Panc1 (cell line): ENCODE data around the gene ZNF784. TPM values are rescaled to one million over a fixed set of nuclear protein-coding genes. Genes with fewer than 3 reads are reported as not detected.

ENCODE experiments used
- ATAC-seq: fragments of 200-7000 bp; cut with Tn5 transposase; 2 replicates; pipeline ENCODE4 v1.9.1; 2020; ENCODE audit warnings: mild to moderate bottlenecking, moderate library complexity
- BruUV-seq: library from RNA; stranded (reverse); fragments of 400-500 nt; replicated peaks from 2 replicates; lab custom pipeline; 2021; lab: Mats Ljungman, UMichigan
- CTCF ChIA-PET: fragments of 300-600 bp; sonication (Branson Sonifier 250); formaldehyde crosslinking; loops from one replicate; lab custom pipeline; 2022; ENCODE audit warnings: antibody characterized with exemption; lab: Charles Lee
- POLR2A ChIA-PET: fragments of 300-600 bp; sonication (Branson Sonifier 250); formaldehyde crosslinking; loops from one replicate; lab custom pipeline; 2022; ENCODE audit warnings: antibody characterized with exemption; lab: Charles Lee
- DNase-seq: peaks from one replicate; pipeline ENCODE4 v3.0.0-alpha.2; 2010; ENCODE audit warnings: low read depth, low spot score
- H3K27ac ChIP-seq: 2 replicates; pipeline ENCODE4 v1.5.1; 2011; ENCODE audit warnings: mild to moderate bottlenecking, low read length, inconsistent platforms
- H3K27me3 ChIP-seq: fragments of 200-500 bp; sonication (Bioruptor generic); 2 replicates; pipeline ENCODE4 v1.6.0; 2014; ENCODE audit warnings: low read length, inconsistent platforms; ENCODE audit not compliant: control insufficient read depth, insufficient read depth
- H3K36me3 ChIP-seq: fragments of 200-500 bp; sonication (Bioruptor generic); 2 replicates; pipeline ENCODE4 v1.5.1; 2014; ENCODE audit warnings: inconsistent platforms, mild to moderate bottlenecking, low read length, moderate library complexity; ENCODE audit not compliant: control insufficient read depth, insufficient read depth
- H3K4me1 ChIP-seq: 2 replicates; pipeline ENCODE4 v1.5.1; 2011; ENCODE audit warnings: inconsistent platforms, mild to moderate bottlenecking, low read length, moderate library complexity; ENCODE audit not compliant: control insufficient read depth, insufficient read depth
- H3K4me3 ChIP-seq, 2 experiments: 2 replicates each; pipeline ENCODE4 v1.5.1; 2011 to 2012; ENCODE audit warnings: low read depth in 2 of 2, low read length in 2 of 2, mild to moderate bottlenecking in 2 of 2, inconsistent platforms in 1 of 2, moderate library complexity in 1 of 2
- H3K9me3 ChIP-seq: fragments of 200-500 bp; sonication (Bioruptor generic); 2 replicates; pipeline ENCODE4 v1.5.1; 2014; ENCODE audit warnings: low read depth, mild to moderate bottlenecking, inconsistent platforms, low read length, moderate library complexity; ENCODE audit not compliant: control insufficient read depth, insufficient read depth
- CTCF ChIP-seq: fragments of 450-650 bp; IDR thresholded peaks from 2 replicates; pipeline ENCODE4 v1.5.1; 2017; ENCODE audit warnings: mild to moderate bottlenecking
- POLR2AphosphoS5 ChIP-seq: IDR thresholded peaks from 2 replicates; pipeline ENCODE4 v1.6.1; 2012; ENCODE audit warnings: mild to moderate bottlenecking, low read depth, low read length, moderate library complexity
- SIN3A ChIP-seq: IDR thresholded peaks from 2 replicates; pipeline ENCODE4 v1.6.1; 2012; ENCODE audit warnings: low read depth, mild to moderate bottlenecking, low read length, moderate library complexity, borderline replicate concordance; ENCODE audit not compliant: insufficient read depth
- TCF7L2 ChIP-seq: IDR thresholded peaks from 2 replicates; pipeline ENCODE4 v1.6.1; 2011; ENCODE audit warnings: mild to moderate bottlenecking, low read depth, low read length, inconsistent platforms
- in situ Hi-C: cut with HindIII; loops from 2 replicates; pipeline ENCODE4 v1.10.0; 2016; ENCODE audit warnings: low sequenced_read_pairs, low pct_unique_long_range_greater_than_20kb
- intact Hi-C: fragments of 100-400 bp; cut with micrococcal nuclease; formaldehyde crosslinking; loops from one replicate; pipeline ENCODE4 v1.10.0; 2022; ENCODE audit not compliant: unreplicated experiment
- total RNA-seq: library from RNA; stranded (reverse); gene quantifications from one replicate; pipeline ENCODE4 v1.2.1, GENCODE V29; 2021; ENCODE audit not compliant: unreplicated experiment
- TF ChIP-seq, protein P1 (sequence below), 2 experiments: IDR thresholded peaks; 2 replicates each; pipeline ENCODE4 v1.6.1; 2011 to 2012; ENCODE audit warnings: low read depth in 2 of 2, control low read depth in 1 of 2, low read length in 1 of 2, mild to moderate bottlenecking in 1 of 2, moderate library complexity in 1 of 2; ENCODE audit not compliant: insufficient read depth in 1 of 2

Gene ZNF784
- total RNA-seq, 1 experiment from 2014 or later = 8.9 TPM

DNA sequence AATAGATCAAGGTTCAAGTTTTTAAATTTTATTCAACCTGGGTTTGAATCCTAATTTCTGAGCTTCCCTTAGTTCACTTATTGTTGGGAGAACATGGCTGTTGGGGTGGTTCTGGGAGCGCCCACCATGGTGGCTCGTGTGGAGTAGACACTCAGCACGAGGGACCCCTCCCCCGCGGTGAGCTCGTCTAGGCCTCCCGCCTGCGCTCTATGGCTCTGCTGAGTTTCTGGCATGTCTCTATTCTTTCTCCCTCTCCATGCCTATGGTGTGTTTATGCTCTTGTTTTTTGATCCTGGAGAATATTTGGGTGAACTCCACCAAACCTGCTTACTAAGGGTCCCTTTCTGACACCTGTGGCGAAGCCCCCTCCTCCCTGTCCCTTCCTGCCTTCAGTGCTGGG, 49.1 kb upstream of the ZNF784 start:
- POLR2A ChIA-PET = no interaction called here
- DNase-seq (no peak), ATAC-seq (no peak)
- CTCF ChIA-PET = interaction anchor here (2.3 kb wide), 1 partner anchor 16 kb away, joined by 7 read pairs; no protein-coding TSS in a partner anchor
- BruUV-seq = no TSS peak
- Histone ChIP-seq H3K4me3 (peak overlapping the region in 1 of 2 experiments; percentile 23; a peak in 1 of 4 replicates), H3K27me3 (no peaks in the 10 kb centered on the region), H3K36me3 (peaks cover 25% of the 10 kb centered on the region), H3K9me3 (no peaks in the 10 kb centered on the region), H3K4me1 (peaks cover 77% of the 10 kb centered on the region), H3K27ac (peak overlapping the region; percentile 96)
- TF ChIP-seq, protein P1, sequence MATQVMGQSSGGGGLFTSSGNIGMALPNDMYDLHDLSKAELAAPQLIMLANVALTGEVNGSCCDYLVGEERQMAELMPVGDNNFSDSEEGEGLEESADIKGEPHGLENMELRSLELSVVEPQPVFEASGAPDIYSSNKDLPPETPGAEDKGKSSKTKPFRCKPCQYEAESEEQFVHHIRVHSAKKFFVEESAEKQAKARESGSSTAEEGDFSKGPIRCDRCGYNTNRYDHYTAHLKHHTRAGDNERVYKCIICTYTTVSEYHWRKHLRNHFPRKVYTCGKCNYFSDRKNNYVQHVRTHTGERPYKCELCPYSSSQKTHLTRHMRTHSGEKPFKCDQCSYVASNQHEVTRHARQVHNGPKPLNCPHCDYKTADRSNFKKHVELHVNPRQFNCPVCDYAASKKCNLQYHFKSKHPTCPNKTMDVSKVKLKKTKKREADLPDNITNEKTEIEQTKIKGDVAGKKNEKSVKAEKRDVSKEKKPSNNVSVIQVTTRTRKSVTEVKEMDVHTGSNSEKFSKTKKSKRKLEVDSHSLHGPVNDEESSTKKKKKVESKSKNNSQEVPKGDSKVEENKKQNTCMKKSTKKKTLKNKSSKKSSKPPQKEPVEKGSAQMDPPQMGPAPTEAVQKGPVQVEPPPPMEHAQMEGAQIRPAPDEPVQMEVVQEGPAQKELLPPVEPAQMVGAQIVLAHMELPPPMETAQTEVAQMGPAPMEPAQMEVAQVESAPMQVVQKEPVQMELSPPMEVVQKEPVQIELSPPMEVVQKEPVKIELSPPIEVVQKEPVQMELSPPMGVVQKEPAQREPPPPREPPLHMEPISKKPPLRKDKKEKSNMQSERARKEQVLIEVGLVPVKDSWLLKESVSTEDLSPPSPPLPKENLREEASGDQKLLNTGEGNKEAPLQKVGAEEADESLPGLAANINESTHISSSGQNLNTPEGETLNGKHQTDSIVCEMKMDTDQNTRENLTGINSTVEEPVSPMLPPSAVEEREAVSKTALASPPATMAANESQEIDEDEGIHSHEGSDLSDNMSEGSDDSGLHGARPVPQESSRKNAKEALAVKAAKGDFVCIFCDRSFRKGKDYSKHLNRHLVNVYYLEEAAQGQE (IDR thresholded peaks at IDR 0.05; ENCODE audit: insufficient read depth in 1 of 2, low read depth in 2 of 2, low read length in 1 of 2) = no peak
- TF ChIP-seq POLR2AphosphoS5 = no peak
- no peak for TF ChIP-seq SIN3A
- no peak for TF ChIP-seq CTCF
- no peak for TF ChIP-seq TCF7L2
- intact Hi-C loops = no loop called here
- in situ Hi-C loops = no loop called here

DNA sequence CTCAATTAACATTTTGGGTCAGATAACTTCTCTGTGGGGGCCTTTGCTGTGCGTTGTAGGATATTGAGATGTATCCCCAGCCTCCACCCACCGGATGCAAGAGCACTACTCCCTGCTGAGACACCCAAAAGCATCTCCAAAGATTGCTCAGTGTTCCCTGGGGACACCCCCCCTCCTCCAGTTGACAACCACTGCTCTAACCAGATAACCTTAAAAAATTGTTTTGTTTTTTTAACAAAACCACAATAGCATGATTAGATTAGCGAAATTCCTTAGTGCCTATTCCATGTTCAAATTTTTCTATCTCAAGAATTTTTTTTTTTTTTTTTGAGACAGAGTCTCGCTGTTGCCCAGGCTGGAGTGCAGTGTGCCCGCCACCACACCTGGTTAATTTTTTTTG, 48.1 kb upstream of the ZNF784 start:
- BruUV-seq = no TSS peak
- in situ Hi-C loops = no loop called here
- ATAC-seq = no peak
- H3K4me3 ChIP-seq = no peak overlapping the region
- no peaks in the 10 kb centered on the region for H3K27me3 ChIP-seq
- H3K9me3 ChIP-seq = no peaks in the 10 kb centered on the region
- TF ChIP-seq CTCF = no peak
- TF ChIP-seq POLR2AphosphoS5 = no peak
- TF ChIP-seq, protein P1 (IDR thresholded peaks at IDR 0.05; ENCODE audit: insufficient read depth in 1 of 2, low read depth in 2 of 2, low read length in 1 of 2) = no peak
- TF ChIP-seq SIN3A = no peak
- TF ChIP-seq TCF7L2 = no peak
- no peak for DNase-seq
- peaks cover 80% of the 10 kb centered on the region for H3K4me1 ChIP-seq
- ChIA-PET POLR2A (no interaction called here), CTCF (interaction anchor here (0.7 to 2.3 kb wide), 2 partner anchors 15 to 164 kb away, joined by 4 to 7 read pairs; no protein-coding TSS in a partner anchor)
- intact Hi-C loops = no loop called here
- peaks cover 21% of the 10 kb centered on the region for H3K36me3 ChIP-seq
- peak overlapping the region; percentile 96 for H3K27ac ChIP-seq
